ENCODE results near the gene FAM50A. TPM values are rescaled to one million over a fixed set of nuclear protein-coding genes. Genes with fewer than 3 reads are reported as not detected.

Gene FAM50A
- total RNA-seq, 2 donors from 2014 or later, result 52.8 to 63.4 TPM

DNA sequence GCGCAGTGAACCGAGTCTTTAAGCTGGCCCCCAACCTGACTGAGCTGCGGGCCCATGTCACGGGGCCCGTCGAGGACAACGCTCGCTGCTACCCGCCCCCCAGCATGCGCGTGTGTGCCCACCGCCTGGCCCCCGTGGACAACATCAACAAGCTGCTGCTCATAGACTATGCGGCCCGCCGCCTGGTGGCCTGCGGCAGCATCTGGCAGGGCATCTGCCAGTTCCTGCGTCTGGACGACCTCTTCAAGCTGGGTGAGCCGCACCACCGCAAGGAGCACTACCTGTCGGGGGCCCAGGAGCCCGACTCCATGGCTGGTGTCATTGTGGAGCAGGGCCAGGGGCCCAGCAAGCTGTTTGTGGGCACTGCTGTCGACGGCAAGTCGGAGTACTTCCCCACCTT lies 16.4 kb downstream of the FAM50A start:
- no peaks in the 10 kb centered on the region for H3K9me3 ChIP-seq
- peaks cover 0 to 10% of the 10 kb centered on the region in 2 donors for H3K4me1 ChIP-seq (ENCODE audit: control insufficient read depth in 1 of 2, low read depth in 2 of 2)
- ATAC-seq (ENCODE audit: insufficient number of reproducible peaks, low FRiP score, low read depth) (no peak), DNase-seq (ENCODE audit: low spot score) (no peak)
- no peak overlapping the region for H3K27ac ChIP-seq
- H3K4me3 ChIP-seq, result peak overlapping the region; percentile 80
- TF ChIP-seq, protein P1, sequence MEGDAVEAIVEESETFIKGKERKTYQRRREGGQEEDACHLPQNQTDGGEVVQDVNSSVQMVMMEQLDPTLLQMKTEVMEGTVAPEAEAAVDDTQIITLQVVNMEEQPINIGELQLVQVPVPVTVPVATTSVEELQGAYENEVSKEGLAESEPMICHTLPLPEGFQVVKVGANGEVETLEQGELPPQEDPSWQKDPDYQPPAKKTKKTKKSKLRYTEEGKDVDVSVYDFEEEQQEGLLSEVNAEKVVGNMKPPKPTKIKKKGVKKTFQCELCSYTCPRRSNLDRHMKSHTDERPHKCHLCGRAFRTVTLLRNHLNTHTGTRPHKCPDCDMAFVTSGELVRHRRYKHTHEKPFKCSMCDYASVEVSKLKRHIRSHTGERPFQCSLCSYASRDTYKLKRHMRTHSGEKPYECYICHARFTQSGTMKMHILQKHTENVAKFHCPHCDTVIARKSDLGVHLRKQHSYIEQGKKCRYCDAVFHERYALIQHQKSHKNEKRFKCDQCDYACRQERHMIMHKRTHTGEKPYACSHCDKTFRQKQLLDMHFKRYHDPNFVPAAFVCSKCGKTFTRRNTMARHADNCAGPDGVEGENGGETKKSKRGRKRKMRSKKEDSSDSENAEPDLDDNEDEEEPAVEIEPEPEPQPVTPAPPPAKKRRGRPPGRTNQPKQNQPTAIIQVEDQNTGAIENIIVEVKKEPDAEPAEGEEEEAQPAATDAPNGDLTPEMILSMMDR (IDR thresholded peaks at IDR 0.05), result peak; percentile 15
- H3K27me3 ChIP-seq (replicated peaks; ENCODE audit: insufficient read depth), result no peaks in the 10 kb centered on the region
- H3K36me3 ChIP-seq, result peaks cover 5% of the 10 kb centered on the region

DNA sequence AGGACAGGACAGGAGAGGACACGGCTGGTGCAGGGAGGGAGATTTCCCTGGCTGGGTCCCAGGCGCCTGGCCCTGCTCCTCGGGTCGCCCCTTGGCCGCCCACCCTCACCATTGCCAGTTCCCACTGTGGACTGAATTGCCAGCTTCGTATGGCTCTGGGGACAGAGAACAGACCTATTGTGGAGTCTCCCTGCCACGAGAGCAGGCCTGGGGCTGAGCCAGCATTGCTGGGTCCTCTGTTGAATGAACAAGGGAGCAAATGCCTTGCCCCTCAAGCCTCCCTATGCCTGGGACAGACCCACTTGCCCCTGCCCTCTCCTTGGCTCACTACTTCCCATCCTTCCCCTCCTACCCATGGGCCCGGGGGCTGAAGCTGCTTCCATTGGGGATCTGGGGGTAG lies 18.5 kb downstream of the FAM50A start:
- H3K36me3 ChIP-seq, result peaks cover 15% of the 10 kb centered on the region
- no peak overlapping the region for H3K27ac ChIP-seq
- TF ChIP-seq, protein P1 (IDR thresholded peaks at IDR 0.05), result no peak
- no peak overlapping the region for H3K4me3 ChIP-seq
- H3K4me1 ChIP-seq (ENCODE audit: control insufficient read depth in 1 of 2, low read depth in 2 of 2), result peaks cover 0 to 10% of the 10 kb centered on the region in 2 donors
- H3K9me3 ChIP-seq, result no peaks in the 10 kb centered on the region
- ATAC-seq (ENCODE audit: insufficient number of reproducible peaks, low FRiP score, low read depth), result no peak
- no peak for DNase-seq (ENCODE audit: low spot score)
- no peaks in the 10 kb centered on the region for H3K27me3 ChIP-seq (replicated peaks; ENCODE audit: insufficient read depth)

DNA sequence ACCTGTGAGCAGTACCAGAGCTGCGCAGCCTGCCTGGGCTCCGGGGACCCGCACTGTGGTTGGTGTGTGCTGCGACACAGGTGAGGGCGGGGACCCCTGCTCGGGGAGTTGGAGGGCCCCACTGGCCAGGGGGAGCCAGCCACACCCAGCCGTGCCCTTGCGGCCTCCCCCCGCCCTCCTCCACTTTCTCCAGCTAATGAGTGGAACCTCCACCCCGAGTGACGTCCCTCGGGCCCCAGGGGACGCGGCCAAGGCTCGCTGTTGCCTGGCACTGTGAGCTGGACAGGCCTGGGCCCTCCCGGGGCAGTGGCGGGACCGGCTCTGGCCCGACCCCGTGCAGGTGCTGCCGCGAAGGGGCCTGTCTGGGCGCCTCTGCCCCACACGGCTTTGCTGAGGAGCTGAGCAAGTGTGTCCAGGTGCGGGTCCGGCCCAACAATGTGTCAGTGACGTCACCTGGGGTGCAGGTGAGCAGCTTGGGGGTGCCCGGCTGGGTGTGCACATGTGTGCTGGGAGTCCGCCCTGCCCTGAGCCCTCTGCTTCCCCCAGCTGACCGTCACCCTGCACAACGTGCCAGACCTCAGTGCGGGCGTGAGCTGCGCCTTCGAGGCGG lies 19.8 kb downstream of the FAM50A start:
- no peak overlapping the region for H3K4me3 ChIP-seq
- H3K27me3 ChIP-seq (replicated peaks; ENCODE audit: insufficient read depth), result no peaks in the 10 kb centered on the region
- no peaks in the 10 kb centered on the region for H3K9me3 ChIP-seq
- TF ChIP-seq, protein P1 (IDR thresholded peaks at IDR 0.05), result no peak
- ATAC-seq (ENCODE audit: insufficient number of reproducible peaks, low FRiP score, low read depth), result no peak
- no peak overlapping the region for H3K27ac ChIP-seq
- no peak for DNase-seq (ENCODE audit: low spot score)
- H3K4me1 ChIP-seq (ENCODE audit: control insufficient read depth in 1 of 2, low read depth in 2 of 2), result peaks cover 0 to 10% of the 10 kb centered on the region in 2 donors
- peaks cover 15% of the 10 kb centered on the region for H3K36me3 ChIP-seq

- Histone ChIP-seq H3K4me1 (ENCODE audit: control insufficient read depth in 1 of 2, low read depth in 2 of 2) (peaks cover 0 to 6% of the 10 kb centered on the region in 2 donors), H3K36me3 (peaks cover 15% of the 10 kb centered on the region), H3K4me3 (no peak overlapping the region), H3K9me3 (no peaks in the 10 kb centered on the region), H3K27ac (no peak overlapping the region), H3K27me3 (replicated peaks; ENCODE audit: insufficient read depth) (no peaks in the 10 kb centered on the region)
- ATAC-seq (ENCODE audit: insufficient number of reproducible peaks, low FRiP score, low read depth) (no peak), DNase-seq (ENCODE audit: low spot score) (no peak)
- TF ChIP-seq, protein P1 (IDR thresholded peaks at IDR 0.05), result no peak
These were observed 20.9 kb downstream of the FAM50A start for GRCh38 chrX:154464806-154465365.

GRCh38 chrX:154465601-154466000 lies 21.7 kb downstream of the FAM50A start:
- H3K4me3 ChIP-seq, result no peak overlapping the region
- no peak for ATAC-seq (ENCODE audit: insufficient number of reproducible peaks, low FRiP score, low read depth)
- H3K27me3 ChIP-seq (replicated peaks; ENCODE audit: insufficient read depth), result no peaks in the 10 kb centered on the region
- no peak for DNase-seq (ENCODE audit: low spot score)
- H3K9me3 ChIP-seq, result no peaks in the 10 kb centered on the region
- H3K27ac ChIP-seq, result no peak overlapping the region
- TF ChIP-seq, protein P1 (IDR thresholded peaks at IDR 0.05), result no peak
- peaks cover 15% of the 10 kb centered on the region for H3K36me3 ChIP-seq
- no peaks in the 10 kb centered on the region for H3K4me1 ChIP-seq (ENCODE audit: control insufficient read depth in 1 of 2, low read depth in 2 of 2)

All from thoracic aorta (tissue), 2 donors.